ENCODE results near the gene CD83. TPM values are rescaled to one million over a fixed set of nuclear protein-coding genes. Genes with fewer than 3 reads are reported as not detected.
A peak's percentile ranks its signal among the peaks of the same experiment; 100 is the strongest.

Gene CD83
- total RNA-seq, 1 experiment from 2014 or later = 7.0 TPM

- H3K4me3 Mint-ChIP-seq = no peak overlapping the region
- Histone ChIP-seq H3K56ac (ENCODE audit: insufficient read length, low read depth, low read length) (no peak overlapping the region), H3K27me3 (ENCODE audit: insufficient read depth, low read length) (no peaks in the 10 kb centered on the region; the same call in 1 of the 2 replicates), H2BK5ac (ENCODE audit: insufficient read length, low read length) (no peak overlapping the region), H3K4ac (ENCODE audit: low read depth, low read length) (no peak overlapping the region), H3K4me1 (ENCODE audit: insufficient read depth, low read length) (no peaks in the 10 kb centered on the region), H2AFZ (ENCODE audit: low read length) (no peak overlapping the region), H2AK5ac (ENCODE audit: insufficient read length, low read length) (no peak overlapping the region), H3K23me2 (ENCODE audit: insufficient read length, low read depth, low read length, poor library complexity, severe bottlenecking) (no peaks in the 10 kb centered on the region), H3K9me3 (ENCODE audit: control insufficient read depth, low read depth, low read length) (no peaks in the 10 kb centered on the region), H2BK120ac (ENCODE audit: low read depth, low read length, poor library complexity, severe bottlenecking) (no peak overlapping the region), H2BK20ac (ENCODE audit: low read depth, low read length, poor library complexity, severe bottlenecking) (no peak overlapping the region), H3K79me2 (ENCODE audit: insufficient read depth, low read length) (no peaks in the 10 kb centered on the region), H2BK12ac (ENCODE audit: insufficient read length, low read depth, low read length) (no peak overlapping the region), H3K23ac (ENCODE audit: insufficient read length, low read depth, low read length) (no peak overlapping the region), H3K4me2 (ENCODE audit: insufficient read depth, insufficient read length, low read length) (no peak overlapping the region), H3K9ac (ENCODE audit: extremely low read depth, insufficient read length, low read length) (no peak overlapping the region), H4K20me1 (ENCODE audit: control insufficient read depth, insufficient read depth, insufficient read length) (no peaks in the 10 kb centered on the region), H3K27ac (ENCODE audit: insufficient read length, low read depth, low read length) (no peak overlapping the region), H4K91ac (ENCODE audit: insufficient read length, low read depth, low read length) (no peak overlapping the region), H3K79me1 (ENCODE audit: insufficient read depth, low read depth, low read length, poor library complexity, severe bottlenecking) (no peaks in the 10 kb centered on the region), H3T11ph (ENCODE audit: low read length) (no peak overlapping the region), H3K14ac (ENCODE audit: insufficient read depth, low read length) (no peak overlapping the region), H4K5ac (ENCODE audit: insufficient read length, low read depth, low read length) (no peak overlapping the region), H3K18ac (ENCODE audit: insufficient read length, low read depth, low read length) (no peak overlapping the region), H2BK15ac (ENCODE audit: low read depth, low read length) (no peak overlapping the region), H4K8ac (replicated peaks; ENCODE audit: insufficient read length, low read depth, low read length) (no peak overlapping the region)
- no CpG with 5 or more reads among the region's 3 CpGs for WGBS (ENCODE audit: extremely low coverage, insufficient read length, low lambda C conversion rate)
- H3K27ac Mint-ChIP-seq = peak overlapping the region in 1 of 3 experiments; percentile 22; a peak in 1 of 7 replicates
- no peaks in the 10 kb centered on the region for H3K36me3 Mint-ChIP-seq (ENCODE audit: insufficient read depth in 1 of 3, low read depth in 3 of 3)
- H3K9me3 Mint-ChIP-seq = no peaks in the 10 kb centered on the region
- TF ChIP-seq CTCF (conservative IDR thresholded peaks at IDR 0.05) = no peak
- H3K27me3 Mint-ChIP-seq (ENCODE audit: low read depth) = no peaks in the 10 kb centered on the region; the same call in none of the 2 replicates
- H3K4me1 Mint-ChIP-seq = peaks cover 8 to 9% of the 10 kb centered on the region in 2 experiments
- DNase-seq = no peak
These were observed 43.0 kb upstream of the CD83 start for GRCh38 chr6:14074476-14075094.
